Mucosa of descending colon (tissue), 3 donors: ENCODE results near the gene TANC1. TPM values are rescaled to one million over a fixed set of nuclear protein-coding genes. Genes with fewer than 3 reads are reported as not detected.
A peak's percentile ranks its signal among the peaks of the same experiment; 100 is the strongest.

Source experiments
- ATAC-seq: fragments of 200-7000 bp; cut with Tn5 transposase; one replicate; pipeline ENCODE4 v1.9.1; 2020; ENCODE audit warnings: mild to moderate bottlenecking, moderate library complexity
- DNase-seq, 3 donors: peaks; one replicate each; pipeline ENCODE4 v3.0.0-alpha.2; 2020
- H3K36me3 ChIP-seq: fragments of 200-600 bp; one replicate; pipeline ENCODE4 v1.8.0; 2021; ENCODE audit warnings: low read depth, mild to moderate bottlenecking
- H3K4me1 ChIP-seq: fragments of 200-600 bp; one replicate; pipeline ENCODE4 v1.8.0; 2021; ENCODE audit warnings: low read depth, mild to moderate bottlenecking
- H3K4me3 ChIP-seq: fragments of 200-600 bp; one replicate; pipeline ENCODE4 v1.8.0; 2021; ENCODE audit warnings: mild to moderate bottlenecking
- H3K9me3 ChIP-seq: fragments of 200-600 bp; one replicate; pipeline ENCODE4 v1.8.0; 2021; ENCODE audit warnings: mild to moderate bottlenecking
- intact Hi-C, 2 donors: fragments of 100-400 bp; cut with DNase I in 1 of 2; cut with micrococcal nuclease in 1 of 2; formaldehyde crosslinking; loops; one replicate each; pipeline versions ENCODE4 v1.11.0 to v1.11.1; 2022; cut with DNase I, micrococcal nuclease
- total RNA-seq, 3 donors: library from RNA; stranded (reverse); fragmentation: NEBNext Ultra II Directional in 2 of 3; extraction: Animal tissue kit (Norgen Biotek cat#: 25700) in 2 of 3; gene quantifications; one replicate each; pipeline versions ENCODE4 v1.2.1 to v1.2.4, GENCODE V29; 2021 to 2023
- TF ChIP-seq, protein P1 (sequence below): fragments of 200-600 bp; IDR thresholded peaks from one replicate; pipeline ENCODE4 v1.8.0; 2022; ENCODE audit warnings: antibody characterized with exemption, mild to moderate bottlenecking
- donor health status: DM: no; HTN: no; CAD: no; lungs with moderate emphysema.
- donor health status: DM: no; HTN: no; CAD: no.
- donor health status: DM: no; HTN: yes; CAD: no.

Gene TANC1
- total RNA-seq, 3 donors from 2014 or later: 30.7 to 55.5 (median 41.0) TPM

- no peak for ATAC-seq
- Histone ChIP-seq H3K9me3 (no peaks in the 10 kb centered on the region), H3K4me1 (no peaks in the 10 kb centered on the region), H3K36me3 (no peaks in the 10 kb centered on the region), H3K4me3 (no peak overlapping the region)
- TF ChIP-seq, protein P1, sequence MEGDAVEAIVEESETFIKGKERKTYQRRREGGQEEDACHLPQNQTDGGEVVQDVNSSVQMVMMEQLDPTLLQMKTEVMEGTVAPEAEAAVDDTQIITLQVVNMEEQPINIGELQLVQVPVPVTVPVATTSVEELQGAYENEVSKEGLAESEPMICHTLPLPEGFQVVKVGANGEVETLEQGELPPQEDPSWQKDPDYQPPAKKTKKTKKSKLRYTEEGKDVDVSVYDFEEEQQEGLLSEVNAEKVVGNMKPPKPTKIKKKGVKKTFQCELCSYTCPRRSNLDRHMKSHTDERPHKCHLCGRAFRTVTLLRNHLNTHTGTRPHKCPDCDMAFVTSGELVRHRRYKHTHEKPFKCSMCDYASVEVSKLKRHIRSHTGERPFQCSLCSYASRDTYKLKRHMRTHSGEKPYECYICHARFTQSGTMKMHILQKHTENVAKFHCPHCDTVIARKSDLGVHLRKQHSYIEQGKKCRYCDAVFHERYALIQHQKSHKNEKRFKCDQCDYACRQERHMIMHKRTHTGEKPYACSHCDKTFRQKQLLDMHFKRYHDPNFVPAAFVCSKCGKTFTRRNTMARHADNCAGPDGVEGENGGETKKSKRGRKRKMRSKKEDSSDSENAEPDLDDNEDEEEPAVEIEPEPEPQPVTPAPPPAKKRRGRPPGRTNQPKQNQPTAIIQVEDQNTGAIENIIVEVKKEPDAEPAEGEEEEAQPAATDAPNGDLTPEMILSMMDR: no peak
- intact Hi-C loops: no loop called here
- no peak for DNase-seq
These were observed 275.1 kb downstream of the TANC1 start for GRCh38 chr2:159243529-159243928.

DNA sequence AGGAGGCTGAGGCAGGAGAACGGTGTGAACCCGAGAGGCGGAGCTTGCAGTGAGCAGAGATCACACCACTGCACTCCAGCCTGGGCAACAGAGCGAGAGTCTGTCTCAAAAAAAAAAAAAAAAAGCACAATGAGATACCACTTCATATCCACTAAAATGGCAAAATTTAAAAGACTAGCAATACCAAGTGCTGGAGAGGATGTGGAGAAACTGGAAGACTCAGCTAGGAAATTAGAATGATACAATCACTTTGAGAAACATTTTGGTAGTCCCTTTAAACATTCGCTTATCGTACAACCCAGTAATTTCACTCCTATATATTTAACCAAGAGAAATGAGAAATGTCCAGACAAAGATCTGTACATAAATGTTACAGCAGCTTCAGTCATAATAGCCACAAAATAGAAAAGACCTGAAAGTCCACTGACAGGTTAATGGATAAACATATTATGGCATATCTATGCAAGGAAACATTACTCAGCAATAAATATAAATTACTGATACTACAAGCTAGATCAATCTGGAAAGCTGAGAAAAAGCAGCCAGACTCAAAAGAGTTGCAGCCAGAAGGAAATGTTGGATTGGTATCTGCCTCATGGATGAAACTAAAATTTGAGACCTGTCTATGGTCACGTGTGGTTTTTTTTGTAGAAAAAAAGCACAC, 278.0 kb downstream of the TANC1 start:
- no peaks in the 10 kb centered on the region for H3K36me3 ChIP-seq
- ATAC-seq (no peak), DNase-seq (no peak)
- H3K9me3 ChIP-seq: no peaks in the 10 kb centered on the region
- TF ChIP-seq, protein P1: no peak
- intact Hi-C loops: no loop called here
- no peak overlapping the region for H3K4me3 ChIP-seq
- H3K4me1 ChIP-seq: no peaks in the 10 kb centered on the region

GRCh38 chr2:159249990-159250715, 281.7 kb downstream of the TANC1 start:
- H3K36me3 ChIP-seq: no peaks in the 10 kb centered on the region
- H3K4me1 ChIP-seq: no peaks in the 10 kb centered on the region
- H3K9me3 ChIP-seq: no peaks in the 10 kb centered on the region
- TF ChIP-seq, protein P1: no peak
- H3K4me3 ChIP-seq: no peak overlapping the region
- ATAC-seq (peak; percentile 98), DNase-seq (peak in 2 of 3 donors; percentile 48 to 82)
- intact Hi-C loops: no loop called here

DNA sequence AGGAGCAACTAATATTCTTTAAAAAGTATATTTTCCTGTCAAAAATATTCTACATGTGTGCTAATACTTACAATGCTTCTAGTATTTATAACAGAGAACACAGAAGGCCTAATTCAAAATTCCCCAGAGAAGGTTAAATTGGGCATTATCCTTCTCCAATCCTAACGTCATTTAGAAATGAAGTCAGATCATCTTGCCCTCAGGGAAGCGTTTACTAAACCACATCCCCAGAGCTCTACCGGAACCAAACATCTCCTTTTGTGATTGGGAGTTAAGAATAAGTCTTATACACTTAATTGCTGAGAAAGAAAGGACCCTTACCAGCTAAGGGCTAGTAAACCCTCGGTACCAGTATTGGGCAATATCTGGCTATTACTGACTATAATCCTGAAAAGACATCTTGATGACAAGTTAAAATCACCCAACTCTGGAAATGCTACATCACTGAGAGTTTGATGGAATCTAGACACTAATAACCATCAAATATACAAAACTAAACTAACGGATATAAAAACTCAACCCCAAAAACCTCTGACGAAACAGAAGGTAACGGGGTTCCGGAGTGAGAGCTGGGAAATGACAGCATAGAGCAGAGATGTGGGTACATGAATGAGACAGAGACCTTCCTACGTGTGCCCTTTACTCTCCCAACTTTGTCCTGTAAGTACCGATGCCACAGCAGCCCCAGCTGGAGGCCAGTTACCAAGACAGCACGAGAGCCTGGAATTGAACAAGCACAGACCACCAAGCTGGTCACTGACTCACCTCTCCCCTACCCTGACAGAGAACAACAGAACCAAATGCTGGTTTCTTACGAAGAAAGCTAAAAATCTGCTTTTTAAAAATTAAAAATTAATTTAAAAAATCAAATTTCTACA, 283.1 kb downstream of the TANC1 start:
- intact Hi-C loops: no loop called here

GRCh38 chr2:159252905-159253304, 284.5 kb downstream of the TANC1 start:
- intact Hi-C loops: no loop called here
- no peak overlapping the region for H3K4me3 ChIP-seq
- no peaks in the 10 kb centered on the region for H3K9me3 ChIP-seq
- DNase-seq: no peak
- H3K4me1 ChIP-seq: no peaks in the 10 kb centered on the region
- ATAC-seq: no peak
- TF ChIP-seq, protein P1: no peak
- H3K36me3 ChIP-seq: no peaks in the 10 kb centered on the region

More for the DNA sequence above, 283.1 kb downstream of the TANC1 start:
- Histone ChIP-seq H3K4me1 (no peaks in the 10 kb centered on the region), H3K36me3 (no peaks in the 10 kb centered on the region), H3K9me3 (no peaks in the 10 kb centered on the region), H3K4me3 (no peak overlapping the region)
- TF ChIP-seq, protein P1: no peak
- ATAC-seq (no peak), DNase-seq (no peak)
